ACHN (cell line): Measurements from ENCODE around the gene SLC25A17.
"Not testable (repeated sequence)": the region's sequence is repeated elsewhere in the genome, so short reads cannot be mapped to it uniquely, and the experiment has no call there.

Source experiments
- DNase-seq: peaks from one replicate; pipeline ENCODE4 v3.0.0-alpha.2; 2015
- in situ Hi-C: cut with HindIII; loops from 2 replicates; pipeline ENCODE4 v1.10.0; 2017; ENCODE audit warnings: low sequenced_read_pairs, low pct_ligation_motif_present, low pct_unique_long_range_greater_than_20kb

The SLC25A17 gene

GRCh38 chr22:40728731-40729189 lies 90.4 kb downstream of the SLC25A17 start:
- in situ Hi-C loops = no loop called here
- no peak for DNase-seq

- DNase-seq = no peak
- in situ Hi-C loops = no loop called here
Observed at GRCh38 chr22:40727964-40728615, 91.1 kb downstream of the SLC25A17 start.

- no peak for DNase-seq
- in situ Hi-C loops = no loop called here
Observed at GRCh38 chr22:40727070-40727963, 91.8 kb downstream of the SLC25A17 start.

- in situ Hi-C loops = no loop called here
- peak; percentile 38 for DNase-seq
Observed at GRCh38 chr22:40726514-40726913, 92.6 kb downstream of the SLC25A17 start.

DNA sequence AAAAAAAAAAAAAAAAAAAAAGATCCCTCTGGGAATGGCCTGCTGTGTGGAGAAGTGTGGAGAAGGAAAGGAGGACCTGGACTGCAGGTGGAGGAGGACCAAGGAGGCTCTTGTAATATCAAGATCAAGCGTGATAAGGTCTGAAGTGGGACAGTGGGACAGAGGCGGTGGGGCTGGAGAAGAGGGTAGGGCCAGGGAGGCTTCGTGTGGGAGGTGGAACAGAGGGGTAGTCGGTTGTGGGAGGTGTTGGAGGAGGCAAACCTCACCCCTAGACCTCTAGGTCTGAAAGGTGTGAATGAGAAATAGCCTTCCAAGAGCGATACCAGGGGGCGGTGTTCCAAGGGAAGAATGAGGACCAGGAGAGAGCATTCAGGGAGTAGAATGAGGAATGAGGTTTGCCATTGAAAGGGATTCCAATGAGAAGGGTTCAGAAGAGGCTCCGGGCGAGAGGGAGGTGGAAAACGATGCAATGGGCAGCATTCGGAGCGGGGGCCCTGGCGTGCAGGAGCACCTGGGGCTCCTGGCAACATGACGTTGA lies 95.7 kb downstream of the SLC25A17 start:
- no peak for DNase-seq
- in situ Hi-C loops = no loop called here

DNA sequence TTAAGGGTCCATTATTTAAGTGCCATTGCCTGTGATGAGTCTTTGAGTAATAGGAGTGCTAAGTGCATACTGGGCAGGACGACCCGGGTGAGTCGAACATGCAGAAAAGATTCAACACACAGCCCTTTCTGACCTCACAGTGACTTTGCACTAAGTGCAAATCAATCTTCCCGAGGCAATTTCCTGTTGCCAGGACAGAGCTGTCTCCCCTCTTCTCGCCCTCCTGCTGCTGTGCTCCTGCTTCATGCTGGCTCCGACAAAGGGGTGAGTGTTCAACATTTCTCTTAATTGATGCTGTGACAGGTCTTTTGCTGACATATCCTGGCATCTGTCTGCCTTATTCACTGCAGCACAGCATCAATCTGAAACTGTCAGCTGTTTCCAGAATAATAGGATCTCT lies 97.9 kb downstream of the SLC25A17 start:
- in situ Hi-C loops = no loop called here
- DNase-seq = no peak

DNA sequence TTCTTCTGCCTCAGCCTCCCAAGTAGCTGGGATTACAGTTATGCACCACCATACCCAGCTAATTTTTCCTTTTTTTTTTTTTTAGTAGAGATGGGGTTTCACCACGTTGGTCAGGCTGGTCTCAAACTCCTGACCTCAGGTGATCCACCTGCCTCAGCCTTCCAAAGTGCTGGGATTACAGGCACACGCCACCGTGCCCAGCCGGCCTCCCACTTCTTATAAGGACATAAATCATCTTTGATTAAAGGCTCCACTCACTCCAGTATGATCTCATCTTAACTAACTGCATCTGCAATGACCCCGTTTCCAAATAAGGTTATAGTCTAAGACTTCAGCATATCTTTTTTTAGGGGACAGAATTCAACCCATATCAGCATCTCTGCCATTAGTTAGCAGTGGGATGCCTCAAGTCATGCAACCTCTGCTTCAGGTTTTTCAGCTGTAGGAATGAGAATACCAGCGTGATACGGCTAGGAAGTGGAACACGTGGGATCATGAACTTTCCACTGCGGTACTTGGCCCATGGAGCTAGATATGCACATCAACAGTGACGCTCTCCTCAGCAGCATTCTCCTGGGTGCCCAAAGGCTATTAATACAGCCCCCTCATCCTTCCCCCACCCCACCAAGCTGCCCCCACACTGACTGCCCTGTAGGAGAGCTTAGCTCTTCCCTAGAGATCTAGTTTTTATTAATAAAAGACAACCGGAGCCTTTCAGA lies 98.4 kb downstream of the SLC25A17 start:
- in situ Hi-C loops = no loop called here
- DNase-seq = no peak

- DNase-seq, in situ Hi-C loops: not testable (repeated sequence)
Observed at GRCh38 chr22:40720156-40720537, 99.0 kb downstream of the SLC25A17 start.
